AML-193 (cell line): ENCODE results near the gene PRR20E.
"Not testable (repeated sequence)": the region's sequence is repeated elsewhere in the genome, so short reads cannot be mapped to it uniquely, and the experiment has no call there.

Source experiments
- DNase-seq, 2 experiments: peaks; one replicate each; lab custom pipeline; 2025; lab: John Stamatoyannopoulos, UW

Gene PRR20E

DNA sequence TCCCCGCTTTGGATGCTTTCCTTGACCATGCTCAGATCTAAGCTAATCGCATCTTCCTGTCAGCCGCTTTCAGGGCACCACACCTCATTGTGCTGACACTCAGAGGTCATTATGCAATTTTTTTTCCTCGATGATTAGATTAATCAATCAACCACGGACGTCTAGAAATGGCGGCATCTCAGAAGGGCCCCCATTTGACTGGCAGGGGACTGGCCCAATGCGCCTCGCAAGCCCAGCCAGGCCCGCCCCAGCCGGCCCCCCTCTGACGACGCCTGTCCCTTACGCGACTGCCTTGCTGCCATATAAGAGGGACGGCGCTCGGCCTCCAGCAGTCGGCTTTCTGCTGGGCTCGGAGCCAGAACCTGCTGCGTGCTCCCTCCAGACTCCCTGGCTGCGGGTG, at the start of gene PRR20E:
Gene PRR20E, plus strand, starts transcription at position 301 of the 400 bp plus-strand sequence. CDS start 387 bp downstream, outside the sequence.
- not testable (repeated sequence) for DNase-seq

DNA sequence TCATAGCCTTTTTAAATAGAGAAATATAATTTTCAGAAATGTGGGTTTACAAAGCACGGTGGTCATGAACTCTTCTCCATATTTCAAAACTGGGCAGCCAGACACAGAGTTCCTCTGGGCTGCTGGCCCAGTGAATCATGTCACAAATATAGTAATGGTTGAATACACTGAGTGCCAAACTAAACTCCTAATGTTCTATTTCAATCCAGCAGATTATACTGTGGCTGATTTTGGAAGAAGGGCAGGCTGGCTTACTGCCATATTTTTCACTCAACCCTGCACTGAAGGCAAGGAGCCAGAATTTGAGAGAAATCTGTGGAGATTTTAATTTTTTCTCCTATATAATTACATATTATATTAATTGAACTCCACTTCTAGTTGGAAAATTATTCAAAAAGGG, 43.3 kb upstream of the PRR20E start:
- DNase-seq = no peak

- DNase-seq = no peak
These were observed 38.1 kb upstream of the PRR20E start for GRCh38 chr13:57128909-57129308.

DNA sequence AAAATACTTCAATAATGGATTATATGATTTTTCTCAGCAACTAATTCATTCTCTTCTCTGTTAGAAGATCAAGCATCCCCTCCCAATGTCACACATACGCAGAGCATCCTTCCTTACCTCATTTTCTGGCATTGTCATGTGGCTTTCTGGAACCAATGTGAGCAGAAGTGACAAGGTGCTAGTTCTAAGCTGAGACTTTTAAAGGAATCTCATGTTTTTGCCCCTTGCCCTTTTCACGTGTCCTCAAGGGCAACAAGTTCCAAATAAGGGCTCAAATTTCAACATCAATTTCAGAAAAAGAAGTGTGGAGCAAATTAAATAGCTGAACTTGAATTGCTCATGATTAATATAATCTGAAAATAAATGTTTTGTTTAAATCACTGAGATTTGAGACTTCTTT, 30.9 kb upstream of the PRR20E start:
- DNase-seq = no peak

DNA sequence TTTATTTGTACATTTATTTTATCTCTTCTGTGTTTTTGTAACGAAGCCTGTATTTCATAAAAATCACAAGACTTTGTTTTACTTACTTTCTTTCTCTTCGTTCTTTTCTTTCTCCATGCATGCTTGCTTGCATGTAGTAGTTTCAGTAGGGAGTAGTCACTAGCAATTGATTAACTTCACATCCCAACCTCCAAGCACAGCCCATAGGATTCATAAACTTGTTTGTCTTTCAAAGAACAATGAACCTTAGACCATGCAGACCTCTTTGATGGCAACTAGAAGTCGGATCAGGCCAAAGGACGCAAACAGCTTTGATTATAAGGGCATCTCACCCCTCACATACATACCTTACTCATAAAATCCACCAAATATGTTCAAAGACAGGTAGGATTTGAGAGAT, 29.4 kb upstream of the PRR20E start:
- DNase-seq = no peak

GRCh38 chr13:57138988-57139387, 28.0 kb upstream of the PRR20E start:
- no peak for DNase-seq

DNA sequence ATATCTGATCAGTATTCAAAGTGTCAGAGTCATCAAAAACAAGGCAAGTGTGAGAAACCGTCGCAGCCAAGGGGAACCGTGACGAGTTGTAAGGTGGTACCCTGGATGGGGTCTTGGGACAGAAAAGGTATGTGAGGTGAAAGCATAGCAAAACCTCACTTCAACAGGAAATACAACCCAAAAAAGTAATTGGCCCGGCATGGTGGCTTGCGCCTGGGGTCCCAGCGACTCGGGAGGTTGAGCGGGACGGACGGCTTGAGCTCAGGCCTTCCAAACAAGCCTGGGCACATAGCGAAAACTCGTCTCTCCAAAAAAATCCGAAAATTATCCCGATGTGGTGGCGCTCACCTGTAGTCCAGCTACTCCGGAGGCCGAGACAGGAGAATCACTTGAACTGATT, 27.2 kb upstream of the PRR20E start:
- not testable (repeated sequence) for DNase-seq

DNA sequence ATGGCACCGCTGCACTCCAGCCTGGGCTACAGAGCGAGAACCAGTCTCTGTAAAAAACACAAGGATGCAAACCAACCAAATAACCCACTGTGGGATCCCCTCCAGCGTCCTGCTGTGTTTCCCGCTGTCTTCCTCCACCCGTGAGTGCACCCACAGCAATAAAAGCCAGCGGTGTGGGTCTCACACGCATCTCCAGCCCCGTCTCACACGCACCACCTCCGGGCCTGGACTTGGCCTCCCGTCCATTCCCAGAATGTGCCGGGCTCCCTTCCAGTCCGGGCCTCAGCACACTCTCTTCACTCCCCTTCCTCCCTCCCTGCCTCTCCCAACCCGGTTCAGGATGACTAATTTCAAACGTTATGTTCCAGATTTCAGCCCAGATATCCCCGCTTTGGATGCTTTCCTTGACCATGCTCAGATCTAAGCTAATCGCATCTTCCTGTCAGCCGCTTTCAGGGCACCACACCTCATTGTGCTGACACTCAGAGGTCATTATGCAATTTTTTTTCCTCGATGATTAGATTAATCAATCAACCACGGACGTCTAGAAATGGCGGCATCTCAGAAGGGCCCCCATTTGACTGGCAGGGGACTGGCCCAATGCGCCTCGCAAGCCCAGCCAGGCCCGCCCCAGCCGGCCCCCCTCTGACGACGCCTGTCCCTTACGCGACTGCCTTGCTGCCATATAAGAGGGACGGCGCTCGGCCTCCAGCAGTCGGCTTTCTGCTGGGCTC, 26.6 kb upstream of the PRR20E start, which contains the start of gene PRR20A:
Gene PRR20A, plus strand, starts transcription at position 684 of the 734 bp plus-strand sequence. CDS start 387 bp downstream, outside the sequence.
- not testable (repeated sequence) for DNase-seq

DNA sequence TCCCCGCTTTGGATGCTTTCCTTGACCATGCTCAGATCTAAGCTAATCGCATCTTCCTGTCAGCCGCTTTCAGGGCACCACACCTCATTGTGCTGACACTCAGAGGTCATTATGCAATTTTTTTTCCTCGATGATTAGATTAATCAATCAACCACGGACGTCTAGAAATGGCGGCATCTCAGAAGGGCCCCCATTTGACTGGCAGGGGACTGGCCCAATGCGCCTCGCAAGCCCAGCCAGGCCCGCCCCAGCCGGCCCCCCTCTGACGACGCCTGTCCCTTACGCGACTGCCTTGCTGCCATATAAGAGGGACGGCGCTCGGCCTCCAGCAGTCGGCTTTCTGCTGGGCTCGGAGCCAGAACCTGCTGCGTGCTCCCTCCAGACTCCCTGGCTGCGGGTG, 19.8 kb upstream of the PRR20E start, which contains the start of gene PRR20B:
Gene PRR20B, plus strand, starts transcription at position 301 of the 400 bp plus-strand sequence. CDS start 387 bp downstream, outside the sequence.
- not testable (repeated sequence) for DNase-seq

DNA sequence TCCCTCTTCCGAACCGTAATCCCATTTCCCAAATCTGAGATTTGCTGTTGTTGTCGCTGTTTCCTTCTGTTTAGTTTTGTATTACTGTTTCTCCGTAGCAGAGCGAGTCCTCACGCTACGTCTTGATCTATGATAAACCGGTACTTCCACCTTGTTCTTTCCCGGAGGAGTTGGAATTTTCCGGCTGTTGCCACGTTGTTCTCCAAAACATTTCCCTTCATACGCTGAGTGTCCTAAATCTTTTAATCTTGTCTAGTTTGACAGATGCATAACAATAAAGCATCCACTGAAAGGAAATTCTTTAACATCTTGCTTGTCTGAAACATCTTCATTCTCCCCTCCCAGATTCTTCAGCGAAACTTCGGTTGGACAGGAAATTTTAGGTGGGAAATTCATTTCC, 18.9 kb upstream of the PRR20E start:
- DNase-seq = not testable (repeated sequence)

DNA sequence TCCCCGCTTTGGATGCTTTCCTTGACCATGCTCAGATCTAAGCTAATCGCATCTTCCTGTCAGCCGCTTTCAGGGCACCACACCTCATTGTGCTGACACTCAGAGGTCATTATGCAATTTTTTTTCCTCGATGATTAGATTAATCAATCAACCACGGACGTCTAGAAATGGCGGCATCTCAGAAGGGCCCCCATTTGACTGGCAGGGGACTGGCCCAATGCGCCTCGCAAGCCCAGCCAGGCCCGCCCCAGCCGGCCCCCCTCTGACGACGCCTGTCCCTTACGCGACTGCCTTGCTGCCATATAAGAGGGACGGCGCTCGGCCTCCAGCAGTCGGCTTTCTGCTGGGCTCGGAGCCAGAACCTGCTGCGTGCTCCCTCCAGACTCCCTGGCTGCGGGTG, 13.2 kb upstream of the PRR20E start, which contains the start of gene PRR20C:
Gene PRR20C, plus strand, starts transcription at position 301 of the 400 bp plus-strand sequence. CDS start 387 bp downstream, outside the sequence.
- DNase-seq = not testable (repeated sequence)

DNA sequence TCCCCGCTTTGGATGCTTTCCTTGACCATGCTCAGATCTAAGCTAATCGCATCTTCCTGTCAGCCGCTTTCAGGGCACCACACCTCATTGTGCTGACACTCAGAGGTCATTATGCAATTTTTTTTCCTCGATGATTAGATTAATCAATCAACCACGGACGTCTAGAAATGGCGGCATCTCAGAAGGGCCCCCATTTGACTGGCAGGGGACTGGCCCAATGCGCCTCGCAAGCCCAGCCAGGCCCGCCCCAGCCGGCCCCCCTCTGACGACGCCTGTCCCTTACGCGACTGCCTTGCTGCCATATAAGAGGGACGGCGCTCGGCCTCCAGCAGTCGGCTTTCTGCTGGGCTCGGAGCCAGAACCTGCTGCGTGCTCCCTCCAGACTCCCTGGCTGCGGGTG, 6.7 kb upstream of the PRR20E start, which contains the start of gene PRR20D:
Gene PRR20D, plus strand, starts transcription at position 301 of the 400 bp plus-strand sequence. CDS start 387 bp downstream, outside the sequence.
- not testable (repeated sequence) for DNase-seq

DNA sequence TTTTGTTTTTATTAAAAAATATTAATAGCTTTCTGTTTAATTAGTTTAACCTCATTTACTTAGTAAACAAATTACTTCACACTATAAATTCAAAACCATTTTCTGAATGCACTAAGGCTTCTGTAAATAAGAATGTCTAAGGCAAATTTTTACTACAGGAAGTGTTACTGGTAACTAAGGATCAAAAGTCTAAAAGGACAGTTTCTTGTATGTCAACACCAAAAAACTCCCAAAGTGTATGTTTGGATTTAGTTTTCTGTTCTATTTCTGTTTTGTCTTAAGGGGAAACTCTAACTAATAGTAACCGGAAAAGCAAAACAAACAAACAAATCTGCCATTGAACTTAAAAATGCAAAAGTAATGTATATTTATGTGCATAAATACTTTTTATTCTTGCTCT, 24.7 kb downstream of the PRR20E start:
- DNase-seq = no peak

GRCh38 chr13:57212989-57213388, 46.0 kb downstream of the PRR20E start:
- no peak for DNase-seq
